Sigmoid colon (tissue), 4 donors: ENCODE data around the gene ROM1.
"Not testable (repeated sequence)": the region's sequence is repeated elsewhere in the genome, so short reads cannot be mapped to it uniquely, and the experiment has no call there.

Source experiments
- EP300 ChIP-seq, 4 donors: sonication (generic); formaldehyde crosslinking; IDR thresholded peaks; one replicate each; pipeline ENCODE4 v1.6.1; 2017; ENCODE audit warnings: antibody characterized with exemption in 4 of 4
- POLR2A ChIP-seq, 2 donors: fragments of 450-650 bp; IDR thresholded peaks; one replicate each; pipeline ENCODE4 v1.6.1; 2016; ENCODE audit warnings: antibody characterized with exemption in 2 of 2, mild to moderate bottlenecking in 2 of 2, moderate library complexity in 2 of 2
- POLR2AphosphoS5 ChIP-seq, 4 donors: sonication (generic); formaldehyde crosslinking; IDR thresholded peaks; one replicate each; pipeline ENCODE4 v1.6.1; 2017; ENCODE audit warnings: antibody characterized with exemption in 4 of 4
- TF ChIP-seq, protein P1 (sequence below), 4 experiments: fragments of 450-650 bp in 3 of 4; fragments of 200-600 bp in 1 of 4; IDR thresholded peaks; one replicate each; pipeline ENCODE4 v1.5.1; 2016 to 2019; ENCODE audit warnings: antibody characterized with exemption in 4 of 4, mild to moderate bottlenecking in 3 of 4, moderate library complexity in 2 of 4

- TF ChIP-seq POLR2A, EP300, POLR2AphosphoS5 (IDR thresholded peaks at IDR 0.05): not testable (repeated sequence)
- TF ChIP-seq, protein P1, sequence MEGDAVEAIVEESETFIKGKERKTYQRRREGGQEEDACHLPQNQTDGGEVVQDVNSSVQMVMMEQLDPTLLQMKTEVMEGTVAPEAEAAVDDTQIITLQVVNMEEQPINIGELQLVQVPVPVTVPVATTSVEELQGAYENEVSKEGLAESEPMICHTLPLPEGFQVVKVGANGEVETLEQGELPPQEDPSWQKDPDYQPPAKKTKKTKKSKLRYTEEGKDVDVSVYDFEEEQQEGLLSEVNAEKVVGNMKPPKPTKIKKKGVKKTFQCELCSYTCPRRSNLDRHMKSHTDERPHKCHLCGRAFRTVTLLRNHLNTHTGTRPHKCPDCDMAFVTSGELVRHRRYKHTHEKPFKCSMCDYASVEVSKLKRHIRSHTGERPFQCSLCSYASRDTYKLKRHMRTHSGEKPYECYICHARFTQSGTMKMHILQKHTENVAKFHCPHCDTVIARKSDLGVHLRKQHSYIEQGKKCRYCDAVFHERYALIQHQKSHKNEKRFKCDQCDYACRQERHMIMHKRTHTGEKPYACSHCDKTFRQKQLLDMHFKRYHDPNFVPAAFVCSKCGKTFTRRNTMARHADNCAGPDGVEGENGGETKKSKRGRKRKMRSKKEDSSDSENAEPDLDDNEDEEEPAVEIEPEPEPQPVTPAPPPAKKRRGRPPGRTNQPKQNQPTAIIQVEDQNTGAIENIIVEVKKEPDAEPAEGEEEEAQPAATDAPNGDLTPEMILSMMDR (IDR thresholded peaks at IDR 0.05) = not testable (repeated sequence)
Measured at GRCh38 chr11:62650283-62650682, 37.2 kb downstream of the ROM1 start.
